ENCODE measurements around the gene DAAM1.
A peak's percentile ranks its signal among the peaks of the same experiment; 100 is the strongest.

Gene DAAM1

DNA sequence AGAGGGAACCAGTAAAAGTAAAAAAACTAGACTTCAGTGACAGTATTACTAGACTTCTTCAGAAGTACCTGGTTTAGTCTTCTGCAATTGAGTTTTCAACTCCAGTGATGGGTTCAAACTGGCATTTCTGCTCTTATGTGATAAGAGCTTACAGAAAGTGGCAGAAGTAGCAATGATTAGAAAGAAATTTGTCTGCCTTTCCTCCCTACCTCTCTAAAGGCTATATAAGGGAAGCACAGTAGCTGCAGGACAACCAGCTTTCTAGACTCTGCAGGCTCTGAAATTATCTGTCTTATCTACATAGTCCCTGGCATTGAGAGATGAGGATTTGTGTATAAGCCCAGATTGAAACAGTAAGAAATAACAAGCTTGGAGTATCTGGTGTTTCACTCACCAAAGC is 107.5 kb downstream of the DAAM1 start:
- DNase-seq = no peak

DNA sequence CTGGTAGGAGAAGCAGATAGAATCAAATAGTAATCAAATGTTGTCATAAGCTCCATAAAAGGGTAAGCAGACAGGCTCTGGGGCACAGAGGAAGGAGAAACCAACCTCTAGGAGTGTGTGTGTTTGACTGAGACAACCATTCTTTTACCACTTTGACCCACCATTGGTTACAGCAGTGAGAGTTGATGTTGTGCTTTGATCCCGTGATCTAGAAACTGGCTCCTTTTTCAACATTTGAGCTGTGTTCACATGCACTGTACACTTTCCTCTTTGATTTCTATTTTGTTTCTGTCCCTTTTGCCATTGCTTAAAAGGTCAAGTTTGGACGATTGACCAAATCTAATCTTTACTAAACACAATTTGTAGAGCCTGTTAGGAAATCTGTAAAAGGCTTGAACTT is 108.0 kb downstream of the DAAM1 start:
- DNase-seq = no peak

DNA sequence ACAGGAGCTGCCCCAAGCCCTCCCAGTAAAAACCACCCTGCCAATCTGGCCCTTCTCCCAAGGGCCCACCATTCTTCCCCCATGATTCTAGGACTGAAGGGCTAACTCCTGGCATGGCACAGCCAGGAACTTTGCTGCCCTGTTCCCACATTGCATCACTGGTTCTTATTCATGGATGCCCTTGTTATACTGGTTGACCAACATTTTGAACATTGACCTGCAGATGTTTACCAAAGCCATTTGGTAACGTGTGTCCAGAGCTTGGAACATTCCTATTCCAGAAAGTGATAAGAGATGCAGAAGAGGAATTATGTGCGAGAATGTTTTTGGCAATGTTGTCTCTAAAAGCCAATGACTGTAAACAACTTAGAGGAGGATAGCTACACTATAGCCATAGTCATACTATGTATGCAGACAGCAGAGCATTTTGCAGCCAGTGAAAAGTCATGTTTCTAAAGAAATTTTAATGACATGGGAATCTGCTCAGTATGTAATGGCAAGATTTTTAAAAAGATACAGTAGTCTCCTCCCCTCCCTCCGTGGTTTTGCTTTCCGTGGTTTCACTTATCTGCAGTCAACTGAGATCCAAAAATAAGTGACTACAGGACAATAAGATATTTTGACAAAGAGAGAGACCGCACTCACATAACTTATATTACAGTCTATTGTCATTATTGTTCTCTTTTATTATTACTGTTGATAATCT is 108.8 kb downstream of the DAAM1 start:
- DNase-seq = no peak

DNA sequence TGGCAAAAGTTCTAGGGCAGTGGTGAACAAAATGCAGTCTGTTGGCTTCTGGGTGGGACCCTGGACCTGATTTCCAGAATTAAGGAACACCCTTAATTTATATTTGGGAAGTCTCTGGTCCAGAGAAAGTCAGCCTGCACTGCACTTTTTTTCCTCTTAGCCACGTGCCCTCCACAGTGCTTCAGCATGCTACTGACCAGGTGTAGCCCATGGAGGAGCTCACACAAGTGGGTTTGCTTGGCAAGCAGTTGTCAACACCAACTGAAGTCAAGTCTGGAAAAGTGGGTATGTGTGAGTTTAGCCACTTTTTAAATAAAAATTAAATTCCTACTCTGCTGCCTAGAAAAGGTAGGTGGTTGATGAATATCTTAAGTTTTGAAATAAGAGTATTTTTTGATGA is 111.3 kb downstream of the DAAM1 start:
- no peak for DNase-seq

DNA sequence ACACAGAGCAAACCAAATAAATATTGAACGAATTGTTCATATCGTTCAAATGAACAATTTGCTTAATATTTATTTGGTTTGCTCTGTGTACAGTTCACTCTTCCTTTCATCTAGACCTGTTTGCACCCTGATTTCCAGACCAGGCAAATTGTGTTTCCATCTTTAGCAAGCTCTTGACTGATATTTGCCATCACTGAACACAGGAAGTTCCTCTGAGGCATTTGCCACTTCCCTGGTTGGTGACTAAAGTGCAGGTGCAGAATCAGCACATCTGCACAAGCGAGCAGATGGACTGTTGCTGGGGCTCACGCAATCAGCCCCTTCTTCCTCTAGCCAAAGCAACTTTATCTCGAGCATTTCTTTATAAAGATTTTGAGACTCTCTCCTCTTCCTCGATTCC is 112.9 kb downstream of the DAAM1 start:
- DNase-seq = peak in 1 of 2 experiments; percentile 41

DNA sequence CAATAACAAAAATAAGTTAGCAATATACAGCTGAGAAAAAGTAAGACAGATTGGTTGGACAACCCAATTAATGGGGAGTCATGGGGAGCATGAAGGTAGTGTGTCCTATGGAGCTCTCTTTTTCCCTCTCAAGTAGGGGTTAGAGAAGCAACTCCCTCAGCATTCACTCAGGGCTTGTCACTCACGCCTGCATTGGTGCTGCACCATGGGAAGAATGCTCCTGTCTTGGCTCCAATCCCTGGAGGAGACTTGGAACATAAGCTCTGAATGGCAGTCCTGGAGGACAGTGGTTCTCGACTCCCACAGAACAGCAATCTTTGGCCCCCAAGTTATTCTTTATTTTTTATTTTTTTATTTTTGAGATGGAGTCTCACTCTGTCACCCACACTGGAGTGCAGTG is 113.8 kb downstream of the DAAM1 start:
- DNase-seq = no peak

DNA sequence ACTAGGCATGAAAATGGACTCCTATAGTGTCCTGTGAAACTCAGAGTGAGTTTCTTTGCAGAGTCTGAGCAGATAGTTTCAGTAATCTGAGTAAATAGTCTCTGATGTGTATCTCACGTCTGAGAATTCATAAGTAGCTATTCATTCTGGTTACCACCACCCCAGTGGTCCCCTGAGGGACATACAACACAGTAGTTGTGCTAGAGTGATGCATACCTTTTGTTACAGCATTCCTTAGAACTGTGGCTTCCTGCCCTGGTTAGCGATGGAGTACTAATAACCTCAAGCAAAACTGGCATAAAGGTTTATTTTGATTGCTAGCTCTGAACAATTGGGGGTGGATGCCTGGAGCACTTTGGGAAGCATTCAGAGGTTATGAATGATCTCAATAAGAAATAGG is 114.7 kb downstream of the DAAM1 start:
- no peak for DNase-seq

DNA sequence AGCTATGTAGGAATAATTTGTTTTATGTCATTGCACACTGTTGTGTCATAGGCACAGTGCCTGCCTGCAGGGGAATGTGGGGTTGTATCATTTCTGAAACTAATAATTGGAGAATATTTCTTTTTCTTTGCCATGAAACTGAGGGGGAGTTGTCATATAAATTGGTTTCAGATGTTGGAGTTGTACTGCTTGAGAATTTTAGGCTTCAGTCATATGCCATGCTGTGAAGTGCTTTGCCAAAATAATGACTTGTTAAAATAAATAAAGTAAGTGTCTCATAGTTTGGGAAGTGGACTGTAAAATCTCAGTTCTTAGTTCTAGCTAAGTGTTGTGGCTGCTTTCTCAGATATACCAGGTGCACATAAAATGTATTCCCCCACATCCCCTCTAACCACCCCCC is 116.8 kb downstream of the DAAM1 start:
- no peak for DNase-seq

DNA sequence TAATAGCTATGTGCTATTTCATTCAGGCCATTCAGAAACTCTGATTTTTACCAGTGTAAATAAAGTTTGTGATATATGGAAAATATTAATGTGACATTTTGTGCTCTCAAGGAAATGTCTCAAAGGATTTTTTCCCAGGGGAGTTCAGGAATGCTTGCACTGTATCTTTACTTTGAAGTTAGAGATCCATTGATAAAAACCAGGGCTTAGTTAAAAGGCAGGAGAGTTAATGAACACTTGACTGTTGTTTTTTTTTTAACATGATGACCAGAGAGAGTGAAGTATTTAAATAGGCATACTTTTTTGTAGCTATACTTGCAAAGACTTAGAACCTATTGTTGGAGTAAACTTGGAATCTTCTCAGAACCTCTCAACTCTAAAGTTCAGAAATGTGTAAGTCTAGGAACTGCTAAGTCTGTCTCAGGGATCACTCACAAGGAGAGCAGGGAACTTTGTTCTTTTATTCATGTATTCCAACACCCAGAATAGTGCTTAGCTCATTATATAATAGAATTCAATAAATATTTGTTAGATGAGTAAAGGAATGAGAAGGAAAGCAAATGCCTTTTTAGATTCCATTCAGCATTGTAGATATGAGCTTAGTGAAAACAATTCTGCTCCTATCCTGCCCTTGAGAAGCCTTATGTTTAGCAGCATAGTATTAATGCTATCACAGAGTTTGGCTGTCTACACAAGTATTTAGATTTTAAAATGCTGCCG is 117.5 kb downstream of the DAAM1 start:
- DNase-seq = no peak

DNA sequence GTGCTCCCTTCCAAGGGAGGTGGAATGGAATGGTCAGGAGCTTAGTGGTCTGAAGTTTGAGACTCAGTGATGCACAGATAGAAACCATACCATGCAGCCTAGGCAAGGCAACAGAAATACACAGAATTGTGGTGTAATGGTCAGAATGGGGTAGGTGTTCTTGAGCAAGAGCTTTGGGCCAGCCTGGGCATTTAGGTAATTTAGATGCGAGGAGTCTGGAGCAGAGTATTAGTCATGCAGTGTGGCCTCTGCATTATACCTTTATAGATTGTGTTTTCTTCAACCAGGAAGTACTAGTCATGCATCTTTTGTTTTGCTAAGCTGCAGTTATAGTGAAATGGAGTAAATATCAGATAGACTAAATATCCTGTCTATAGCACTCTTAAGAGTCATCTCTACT is 118.3 kb downstream of the DAAM1 start:
- no peak for DNase-seq

DNA sequence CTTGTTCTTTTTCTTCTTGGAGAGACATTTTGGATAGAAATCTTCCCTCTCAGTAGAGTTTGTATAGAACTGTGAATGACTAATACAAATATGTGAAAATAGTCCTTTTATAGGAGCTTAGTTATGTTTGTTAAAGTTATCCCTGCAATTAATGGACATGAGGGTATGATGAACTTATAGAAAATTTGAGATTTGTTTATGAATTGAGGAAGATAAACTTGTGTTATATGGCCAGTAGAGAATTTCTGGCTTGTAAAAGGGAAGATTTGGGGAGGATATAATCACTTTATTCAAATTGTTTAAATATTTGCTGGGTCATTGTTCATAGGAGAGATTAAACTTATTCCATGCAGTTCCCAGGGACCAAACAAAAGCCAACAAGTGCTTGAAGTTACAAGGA is 119.6 kb downstream of the DAAM1 start:
- DNase-seq = no peak

DNA sequence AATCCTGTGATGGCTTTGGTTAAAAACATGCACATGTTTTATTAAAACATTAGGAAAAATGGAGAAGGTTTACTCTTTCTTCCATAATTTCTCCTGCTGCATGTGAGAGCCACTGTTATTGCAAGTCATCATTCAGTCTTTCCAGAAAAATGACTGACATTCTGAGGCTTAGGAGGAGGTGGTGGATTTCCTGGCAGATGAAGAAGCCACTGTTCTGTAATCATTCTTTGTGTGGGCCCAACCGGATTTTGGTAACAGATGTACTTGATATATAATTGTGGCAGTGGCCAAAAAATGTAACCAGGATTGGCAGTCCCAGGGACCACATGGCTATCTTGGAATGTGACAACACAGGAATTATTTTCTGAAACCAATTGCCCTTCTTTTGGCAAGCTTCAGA is 120.2 kb downstream of the DAAM1 start:
- no peak for DNase-seq

DNA sequence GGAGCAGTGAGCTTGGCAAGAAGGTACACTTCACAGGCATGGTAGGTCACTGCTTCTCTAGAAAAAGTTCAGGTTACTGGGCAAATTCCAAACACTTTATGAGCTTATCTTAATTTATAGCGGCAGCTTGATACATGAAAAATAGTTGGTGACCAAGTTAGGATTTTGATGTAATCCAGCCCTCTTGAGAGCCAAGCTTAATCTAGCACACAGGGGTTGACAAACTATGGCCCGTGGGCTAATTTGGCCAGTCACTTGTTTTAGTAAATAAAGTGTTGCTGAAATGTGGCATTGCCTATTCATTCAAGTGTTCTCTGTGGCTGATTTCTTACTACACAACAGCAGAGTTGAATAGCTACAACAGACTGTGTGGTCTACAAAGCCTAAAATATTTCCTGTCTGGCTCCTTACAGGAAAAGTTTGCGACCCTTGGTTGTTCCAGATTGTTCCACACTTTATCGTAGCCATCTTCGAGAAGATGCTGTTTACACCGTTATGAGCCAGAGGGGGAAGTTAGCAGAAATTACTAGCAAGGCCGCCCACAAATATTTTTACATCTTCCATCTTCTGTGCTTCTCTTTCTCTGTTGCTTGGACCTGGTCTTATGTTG is 120.9 kb downstream of the DAAM1 start:
- no peak for DNase-seq

DNA sequence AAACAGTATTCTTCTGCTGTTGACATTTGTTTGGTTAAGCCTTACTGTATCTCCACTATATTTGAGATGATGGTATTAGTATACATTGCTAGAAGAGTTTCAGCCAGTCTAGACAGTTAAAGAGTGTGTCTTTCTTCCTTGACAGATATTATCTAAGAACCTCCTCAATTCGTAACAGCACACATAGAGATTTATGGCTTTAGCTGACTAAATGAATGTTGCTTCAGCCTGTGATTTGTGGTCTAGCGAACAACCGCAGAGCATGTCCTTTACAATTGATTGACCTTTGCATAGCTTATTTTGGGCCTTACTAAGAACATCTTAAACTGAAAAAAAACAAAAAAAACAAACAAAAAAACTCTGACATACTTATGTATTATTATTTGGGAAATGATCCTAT is 122.2 kb downstream of the DAAM1 start:
- no peak for DNase-seq

DNA sequence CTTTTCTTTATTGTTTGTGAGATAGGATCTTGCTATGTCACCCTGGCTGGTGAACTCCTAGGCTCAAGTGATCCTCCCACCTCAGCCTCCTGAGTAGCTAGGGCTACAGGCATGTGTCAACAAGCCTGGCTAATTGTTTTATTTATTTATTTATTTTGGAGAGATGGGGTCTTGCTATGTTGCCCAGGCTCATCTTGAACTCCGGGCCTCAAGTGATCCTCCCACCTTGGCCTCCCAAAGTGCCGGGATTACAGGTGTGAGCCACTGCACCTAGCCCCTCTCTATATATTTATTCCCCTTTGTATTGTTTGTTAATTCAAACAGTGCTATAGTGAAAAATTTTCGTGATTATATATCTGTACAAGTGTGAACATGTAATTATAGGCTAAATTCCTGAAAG is 123.3 kb downstream of the DAAM1 start:
- no peak for DNase-seq

DNA sequence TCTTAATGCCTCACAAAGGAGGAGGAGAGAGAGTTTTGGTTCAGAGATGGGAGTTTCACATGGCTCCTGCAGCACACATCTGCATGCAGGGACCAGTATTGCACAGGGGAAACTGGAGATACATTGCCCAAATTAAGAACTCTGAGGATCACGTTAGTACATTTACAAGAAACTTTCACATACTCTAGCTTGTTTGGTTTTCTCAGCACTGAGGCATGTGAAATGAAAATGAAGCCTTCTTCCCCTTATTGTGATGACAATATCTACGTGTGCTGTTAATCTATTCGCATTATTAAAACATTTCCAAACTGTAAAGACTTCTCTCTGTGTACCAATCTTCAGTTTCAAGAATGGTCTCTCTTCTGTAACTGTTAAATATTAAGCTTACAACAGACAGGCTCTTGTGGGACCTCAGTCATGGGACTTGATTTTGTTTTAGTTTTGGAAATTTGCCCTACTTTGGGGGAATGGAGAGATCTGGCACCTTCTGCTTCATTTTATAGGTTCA is 124.7 kb downstream of the DAAM1 start:
- DNase-seq = no peak

DNA sequence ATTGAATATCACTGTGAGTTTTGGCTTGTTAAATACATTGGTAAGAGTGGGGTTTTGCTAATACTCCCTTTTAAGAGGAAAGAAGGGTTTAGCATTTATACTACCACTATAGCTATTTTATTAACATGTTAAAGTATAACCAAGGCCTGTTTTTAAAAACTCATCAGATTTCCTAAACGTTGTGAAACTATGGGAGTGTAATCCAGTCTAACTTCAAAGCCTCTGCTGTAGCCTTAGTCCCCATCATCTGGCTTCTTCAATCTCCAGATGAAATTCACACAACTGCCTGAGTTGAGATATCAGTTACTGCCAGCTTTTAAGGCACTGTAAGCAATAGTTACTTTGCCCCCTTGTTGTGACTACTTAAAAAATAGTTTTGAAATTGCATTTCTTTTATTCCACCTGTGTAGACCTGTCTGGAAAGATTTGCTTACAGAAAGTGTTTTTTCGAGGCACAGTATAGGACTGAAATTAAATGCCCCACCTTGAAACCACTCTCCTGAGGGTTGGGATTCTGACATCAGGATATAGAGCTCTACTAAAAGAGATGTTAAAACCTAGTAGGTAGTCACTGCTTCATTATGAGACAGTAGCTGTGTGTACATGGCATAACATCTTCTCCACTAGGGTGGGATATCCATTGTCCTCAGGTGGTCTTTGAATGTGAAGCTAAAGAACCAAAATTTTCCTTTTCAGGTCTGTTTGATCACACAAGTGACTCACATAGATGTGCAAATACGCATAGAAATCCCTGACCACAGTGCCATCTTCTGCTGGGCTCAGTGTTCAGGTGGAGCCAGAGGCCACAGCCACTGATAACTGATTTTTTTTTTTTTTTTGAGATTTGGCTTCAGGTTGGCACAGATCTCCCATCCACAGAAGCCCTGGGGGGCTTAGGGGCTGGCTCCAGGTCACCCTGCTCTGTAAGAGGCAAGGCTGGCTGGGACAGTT is 125.5 kb downstream of the DAAM1 start:
- no peak for DNase-seq

DNA sequence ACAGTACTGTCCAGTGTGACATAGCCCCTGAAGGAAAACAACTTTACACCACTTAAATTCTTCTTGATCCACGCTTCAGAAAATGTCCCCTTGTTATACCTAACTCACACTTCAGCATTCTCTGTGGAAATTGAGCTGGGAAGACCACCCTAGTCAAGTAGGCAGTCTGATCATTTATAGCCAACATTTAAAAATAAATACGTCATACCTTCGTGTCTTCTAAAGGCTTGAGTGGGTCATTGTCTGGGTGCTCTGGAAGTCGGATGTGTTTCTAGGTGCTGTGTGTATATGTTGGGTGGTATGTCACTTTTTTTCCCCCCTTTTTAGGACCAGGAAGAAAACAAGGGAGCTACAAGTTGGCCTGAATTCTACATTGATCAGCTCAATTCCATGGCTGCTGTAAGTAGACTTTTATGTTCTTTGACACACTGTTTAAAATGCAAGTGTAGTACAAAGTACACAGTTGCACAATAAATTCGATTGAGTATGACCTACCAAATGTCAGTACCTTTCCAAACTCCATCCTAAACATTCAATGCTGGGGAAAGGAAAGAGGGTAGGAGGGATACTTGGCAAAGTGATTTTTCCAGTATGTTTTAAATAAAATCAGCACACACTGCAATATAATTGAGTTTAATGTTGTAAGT is 126.6 kb downstream of the DAAM1 start:
- no peak for DNase-seq

DNA sequence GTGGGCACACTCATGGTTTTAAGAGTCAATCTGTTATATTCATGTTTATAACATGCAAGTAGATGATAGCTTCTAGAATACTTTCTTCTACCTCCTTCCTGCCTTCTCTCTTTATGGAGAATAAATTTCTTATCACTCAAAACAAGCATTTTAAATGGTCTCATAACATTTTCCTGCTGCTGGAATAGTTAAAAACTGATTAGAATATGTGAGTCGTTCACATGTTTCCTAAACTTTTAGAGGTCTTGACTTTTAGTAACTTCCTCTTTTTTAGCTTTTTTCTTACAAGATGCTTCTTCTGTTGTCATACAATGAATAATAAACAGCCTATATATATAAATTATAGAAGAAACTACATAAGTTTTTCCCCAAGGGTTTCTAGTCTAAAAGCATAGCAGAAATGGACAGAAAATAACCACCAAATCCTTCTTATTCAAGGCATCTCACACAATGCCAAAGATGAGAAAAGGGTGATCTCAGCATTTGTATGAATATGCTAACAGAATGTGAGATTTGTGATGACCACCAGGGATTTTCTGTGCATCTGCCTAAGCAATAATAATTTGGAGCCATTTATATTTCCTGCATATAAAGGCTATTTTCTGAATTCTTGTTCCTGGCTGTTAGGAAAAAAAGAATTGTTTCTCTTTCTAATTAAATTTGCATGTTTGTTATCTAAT is 127.8 kb downstream of the DAAM1 start:
- DNase-seq = no peak

DNA sequence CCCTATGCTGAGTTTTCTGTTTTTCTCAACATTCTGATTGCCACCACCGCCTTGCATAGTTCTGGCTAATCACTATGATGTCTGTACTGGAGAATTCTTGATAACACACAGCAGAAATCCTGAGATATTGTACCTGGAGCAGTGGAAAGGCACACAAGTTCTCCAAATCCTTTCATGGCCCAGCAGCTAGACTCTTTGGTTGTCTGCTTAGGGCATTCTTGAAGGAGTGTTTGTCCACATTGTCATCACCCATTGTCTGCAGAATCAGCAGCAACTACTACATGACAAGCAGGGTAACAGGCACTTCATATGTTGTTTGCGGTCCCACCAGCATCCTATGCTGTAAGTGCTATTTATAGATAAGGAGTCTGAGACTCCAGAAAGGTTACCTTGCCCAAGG is 128.9 kb downstream of the DAAM1 start:
- DNase-seq = no peak

DNA sequence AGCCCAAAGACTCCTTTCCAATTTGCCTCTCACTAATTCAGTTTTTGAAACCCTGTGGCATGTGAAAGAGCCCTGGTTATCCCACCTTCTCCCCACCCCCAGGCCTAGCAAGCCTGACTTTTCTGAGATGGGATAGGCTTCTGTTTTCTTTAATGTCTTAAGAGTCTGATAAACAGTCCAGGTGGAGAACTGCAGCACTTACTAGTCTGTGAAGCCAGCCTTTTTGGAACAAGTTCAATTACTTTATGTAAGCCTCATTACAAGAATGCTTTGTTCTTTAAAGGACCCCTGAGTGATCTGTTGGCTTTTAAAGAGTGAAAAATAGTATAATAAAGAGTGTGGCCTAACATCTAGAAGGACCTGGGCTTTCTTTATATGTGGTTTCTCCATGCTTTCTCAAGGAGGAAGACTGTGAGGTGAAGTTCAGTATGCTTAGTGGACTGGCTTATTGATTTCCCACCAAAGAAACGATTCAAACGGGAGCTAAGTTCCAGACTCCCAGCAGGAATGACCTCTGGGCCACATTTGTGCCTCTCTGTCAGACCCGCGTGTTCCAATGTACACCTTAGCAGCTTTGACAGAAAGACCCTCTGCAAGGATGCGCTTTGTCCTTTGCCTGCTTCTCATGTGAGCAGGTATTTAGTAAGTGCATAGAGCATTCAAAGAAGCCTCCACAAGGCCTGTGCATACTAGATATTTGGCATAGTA is 129.5 kb downstream of the DAAM1 start:
- no peak for DNase-seq
